Uterus (tissue), 4 donors: Measurements from ENCODE around the gene MBTPS1. TPM values are rescaled to one million over a fixed set of nuclear protein-coding genes. Genes with fewer than 3 reads are reported as not detected.
A peak's percentile ranks its signal among the peaks of the same experiment; 100 is the strongest.

Source experiments
- DNase-seq, 2 donors: peaks; one replicate each; pipeline ENCODE4 v3.0.0-alpha.2; 2019 to 2020
- H3K27ac ChIP-seq, 2 donors: fragments of 200-600 bp; sonication (generic); 1 replicate in 1 of 2; 2 replicates in 1 of 2; pipeline ENCODE4 v1.5.1; 2016 to 2018
- H3K27me3 ChIP-seq, 2 donors: fragments of 200-600 bp; sonication (generic); one replicate each; pipeline ENCODE4 v1.5.1; 2018 to 2019; ENCODE audit warnings: control low read depth in 1 of 2
- H3K36me3 ChIP-seq, 2 donors: fragments of 200-600 bp; sonication (generic); one replicate each; pipeline ENCODE4 v1.5.1; 2019; ENCODE audit warnings: control low read depth in 1 of 2
- H3K4me1 ChIP-seq, 2 donors: fragments of 200-600 bp; sonication (generic); one replicate each; pipeline ENCODE4 v1.5.1; 2018 to 2019; ENCODE audit warnings: control low read depth in 1 of 2
- H3K4me3 ChIP-seq, 2 donors: fragments of 200-600 bp; sonication (generic); 1 replicate in 1 of 2; 2 replicates in 1 of 2; pipeline ENCODE4 v1.5.1; 2018 to 2019; ENCODE audit warnings: mild to moderate bottlenecking in 1 of 2
- H3K9me3 ChIP-seq, 2 donors: fragments of 200-600 bp; sonication (generic); one replicate each; pipeline ENCODE4 v1.5.1; 2019; ENCODE audit warnings: control low read depth in 1 of 2
- CTCF ChIP-seq, 4 experiments: fragments of 200-600 bp in 2 of 4; fragments of 450-650 bp in 2 of 4; sonication (generic) in 2 of 4; IDR thresholded peaks; one replicate each; pipeline ENCODE4 v1.5.1; 2016 to 2019; ENCODE audit warnings: antibody characterized with exemption in 4 of 4, mild to moderate bottlenecking in 2 of 4, moderate library complexity in 1 of 4
- POLR2A ChIP-seq, 2 donors: fragments of 450-650 bp; IDR thresholded peaks; one replicate each; pipeline ENCODE4 v1.6.1; 2016; ENCODE audit warnings: antibody characterized with exemption in 2 of 2, mild to moderate bottlenecking in 1 of 2, moderate library complexity in 1 of 2
- intact Hi-C: fragments of 100-400 bp; cut with DNase I; formaldehyde crosslinking; loops from one replicate; pipeline ENCODE4 v1.15.1; 2023; ENCODE audit warnings: low total_unique reads
- total RNA-seq, 4 donors: library from RNA; depleted of rRNA in 3 of 4; stranded (reverse); fragments of >200 nt in 3 of 4; gene quantifications; one replicate each; pipeline versions ENCODE4 v1.1.0 to v1.2.4, GENCODE V29; 2014 to 2023
- donor health status: DM: yes; HTN: yes; CAD: no.

The MBTPS1 gene
- total RNA-seq, result 100 to 1,000 TPM in 3 of 4 donors, 10 to 100 TPM in 1; 63.0 to 162 (median 112) TPM

GRCh38 chr16:84116720-84117493 lies at the start of gene MBTPS1:
TSS of gene MBTPS1 (minus strand) at chr16:84116942. CDS start at chr16:84101783, 15,159 bp downstream.
- no peaks in the 10 kb centered on the region for H3K36me3 ChIP-seq
- intact Hi-C loops, result no loop called here
- no peaks in the 10 kb centered on the region for H3K27me3 ChIP-seq
- peak within 1 kb of the TSS; percentile 83 to 89 for H3K27ac ChIP-seq
- H3K4me1 ChIP-seq, result peaks cover 0 to 7% of the 10 kb centered on the region in 2 donors
- H3K4me3 ChIP-seq, result peak within 1 kb of the TSS; percentile 69 to 99
- TF ChIP-seq POLR2A (IDR thresholded peaks at IDR 0.05), result peak; percentile 53 to 79
- TF ChIP-seq CTCF (IDR thresholded peaks at IDR 0.05), result peak in 1 of 4 experiments; percentile 17
- DNase-seq, result peak; percentile 97 to 99
- no peaks in the 10 kb centered on the region for H3K9me3 ChIP-seq

DNA sequence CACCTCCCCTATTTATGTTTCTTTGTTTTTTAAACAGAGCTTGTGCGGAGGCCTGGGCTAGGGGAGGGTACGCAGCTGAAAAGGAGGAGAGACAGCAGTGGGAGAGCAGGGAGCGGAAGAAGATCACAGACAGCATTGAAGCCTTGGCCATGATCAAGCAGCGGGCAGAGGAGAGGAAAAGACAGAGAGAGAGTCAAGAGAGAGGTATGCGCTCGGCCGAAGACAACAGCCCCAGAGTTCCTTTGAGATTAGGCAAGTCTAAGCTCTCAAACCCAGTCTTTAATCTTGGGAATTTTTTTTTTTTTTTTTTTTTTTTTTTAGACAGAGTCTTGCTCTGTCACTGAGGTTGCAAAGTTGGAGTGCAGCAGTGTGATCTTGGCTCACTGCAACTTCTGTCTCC lies 49.0 kb upstream of the MBTPS1 start:
- H3K27ac ChIP-seq, result no peak overlapping the region
- no peaks in the 10 kb centered on the region for H3K9me3 ChIP-seq
- no peaks in the 10 kb centered on the region for H3K36me3 ChIP-seq
- no peaks in the 10 kb centered on the region for H3K4me1 ChIP-seq
- no peak for DNase-seq
- H3K27me3 ChIP-seq, result no peaks in the 10 kb centered on the region
- intact Hi-C loops, result no loop called here
- H3K4me3 ChIP-seq, result no peak overlapping the region
- TF ChIP-seq CTCF (IDR thresholded peaks at IDR 0.05), result no peak

DNA sequence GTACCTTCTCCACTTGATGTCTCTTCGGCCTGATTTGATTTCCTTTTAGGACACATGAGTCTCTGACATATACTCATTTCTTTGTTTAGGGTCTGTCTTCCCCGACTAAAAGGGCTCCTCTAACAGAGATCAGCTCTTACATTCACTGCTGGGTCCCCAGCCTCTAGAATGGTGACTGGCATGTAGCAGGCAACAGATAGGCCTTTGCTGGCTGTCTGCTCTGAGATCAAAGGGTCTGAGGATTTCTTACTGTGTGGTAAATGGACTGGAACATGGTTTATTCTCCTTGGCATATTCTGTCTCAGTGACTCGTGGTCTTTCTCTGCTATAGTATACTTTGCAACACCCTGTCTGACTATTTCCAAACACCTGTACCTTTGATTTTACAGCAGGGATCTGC lies 45.1 kb upstream of the MBTPS1 start:
- TF ChIP-seq POLR2A (IDR thresholded peaks at IDR 0.05), result no peak
- no peak for TF ChIP-seq CTCF (IDR thresholded peaks at IDR 0.05)
- Histone ChIP-seq H3K27me3 (no peaks in the 10 kb centered on the region), H3K36me3 (no peaks in the 10 kb centered on the region), H3K4me1 (no peaks in the 10 kb centered on the region), H3K4me3 (no peak overlapping the region), H3K27ac (no peak overlapping the region), H3K9me3 (no peaks in the 10 kb centered on the region)
- intact Hi-C loops, result no loop called here
- no peak for DNase-seq

DNA sequence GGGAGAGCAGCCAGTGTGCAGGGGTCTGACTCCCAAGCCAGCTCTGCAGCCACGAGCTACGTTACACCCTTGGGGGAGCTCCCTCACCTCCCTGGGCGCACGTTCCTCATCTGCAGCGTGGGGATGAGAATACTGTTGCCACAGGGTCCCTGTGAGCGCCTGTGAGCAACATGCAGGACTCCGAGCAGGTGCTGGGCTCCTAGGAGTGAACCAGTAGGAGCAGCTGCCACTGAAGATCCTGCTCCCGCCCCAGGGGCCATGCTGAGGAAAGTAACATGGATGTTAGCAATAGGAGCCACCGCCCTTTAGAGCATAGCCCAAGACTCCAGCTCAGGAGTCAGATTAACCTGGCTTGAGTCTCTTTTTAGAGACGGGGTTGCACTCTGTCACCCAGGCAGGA lies 44.3 kb upstream of the MBTPS1 start:
- no peak overlapping the region for H3K27ac ChIP-seq
- TF ChIP-seq POLR2A (IDR thresholded peaks at IDR 0.05) (no peak), CTCF (IDR thresholded peaks at IDR 0.05) (no peak)
- no peaks in the 10 kb centered on the region for H3K4me1 ChIP-seq
- intact Hi-C loops, result no loop called here
- no peaks in the 10 kb centered on the region for H3K9me3 ChIP-seq
- no peak overlapping the region for H3K4me3 ChIP-seq
- DNase-seq, result no peak
- no peaks in the 10 kb centered on the region for H3K27me3 ChIP-seq
- H3K36me3 ChIP-seq, result no peaks in the 10 kb centered on the region

GRCh38 chr16:84159800-84160199 lies 43.1 kb upstream of the MBTPS1 start:
- TF ChIP-seq POLR2A (IDR thresholded peaks at IDR 0.05), result no peak
- no peak for TF ChIP-seq CTCF (IDR thresholded peaks at IDR 0.05)
- no peak overlapping the region for H3K4me3 ChIP-seq
- no peaks in the 10 kb centered on the region for H3K27me3 ChIP-seq
- H3K9me3 ChIP-seq, result no peaks in the 10 kb centered on the region
- H3K27ac ChIP-seq, result no peak overlapping the region
- H3K4me1 ChIP-seq, result no peaks in the 10 kb centered on the region
- intact Hi-C loops, result no loop called here
- no peak for DNase-seq
- no peaks in the 10 kb centered on the region for H3K36me3 ChIP-seq
